CD8-positive, alpha-beta memory T cell (primary cell): ENCODE results near the gene MET. TPM values are rescaled to one million over a fixed set of nuclear protein-coding genes. Genes with fewer than 3 reads are reported as not detected.
"Not testable (repeated sequence)": the region's sequence is repeated elsewhere in the genome, so short reads cannot be mapped to it uniquely, and the experiment has no call there.

ENCODE experiments used
- CTCF ChIA-PET: fragments of 350-600 bp; sonication (Branson Sonifier 250); formaldehyde crosslinking; loops from one replicate; lab custom pipeline; 2021; ENCODE audit warnings: antibody characterized with exemption; lab: Charles Lee
- POLR2A ChIA-PET: fragments of 350-600 bp; sonication (Branson Sonifier 250); formaldehyde crosslinking; loops from one replicate; lab custom pipeline; 2021; ENCODE audit warnings: antibody characterized with exemption; lab: Charles Lee
- DNase-seq, 5 donors: peaks; one replicate each; pipeline versions ENCODE4 v3.0.0 to v3.0.0-alpha.2; 2020 to 2022; ENCODE audit warnings: mixed read lengths in 1 of 5
- H3K27ac ChIP-seq: one replicate; pipeline ENCODE4 v1.7.0; 2013; ENCODE audit warnings: low read depth, mild to moderate bottlenecking, low read length, moderate library complexity
- H3K27me3 ChIP-seq: 2 replicates; pipeline ENCODE4 v1.7.0; 2013; ENCODE audit warnings: low read length, mild to moderate bottlenecking; ENCODE audit not compliant: insufficient read depth, poor library complexity, severe bottlenecking
- H3K36me3 ChIP-seq: 2 replicates; pipeline ENCODE4 v1.7.0; 2013; ENCODE audit warnings: mild to moderate bottlenecking, low read length, moderate library complexity; ENCODE audit not compliant: insufficient read depth
- H3K4me1 ChIP-seq: 2 replicates; pipeline ENCODE4 v1.7.0; 2013; ENCODE audit warnings: mild to moderate bottlenecking, low read length, moderate library complexity; ENCODE audit not compliant: insufficient read depth
- H3K4me3 ChIP-seq: 2 replicates; pipeline ENCODE4 v1.7.0; 2013; ENCODE audit warnings: mild to moderate bottlenecking, low read length
- H3K9me3 ChIP-seq: 2 replicates; pipeline ENCODE4 v1.7.0; 2013; ENCODE audit warnings: mild to moderate bottlenecking, low read length
- H3K27ac Mint-ChIP-seq, 8 donors: one replicate each; pipeline ENCODE4 v1.8.0; 2020 to 2021; ENCODE audit warnings: mixed read lengths in 8 of 8, mild to moderate bottlenecking in 6 of 8, inconsistent platforms in 3 of 8, moderate library complexity in 3 of 8
- H3K27me3 Mint-ChIP-seq, 2 donors: one replicate each; pipeline ENCODE4 v1.8.0; 2020 to 2021; ENCODE audit warnings: mixed read lengths in 2 of 2, mild to moderate bottlenecking in 1 of 2, moderate library complexity in 1 of 2
- H3K36me3 Mint-ChIP-seq, 3 donors: one replicate each; pipeline ENCODE4 v1.8.0; 2020 to 2021; ENCODE audit warnings: mixed read lengths in 3 of 3, inconsistent platforms in 1 of 3, mild to moderate bottlenecking in 1 of 3
- H3K4me1 Mint-ChIP-seq, 3 donors: one replicate each; pipeline ENCODE4 v1.8.0; 2020 to 2021; ENCODE audit warnings: mixed read lengths in 3 of 3, inconsistent platforms in 1 of 3, mild to moderate bottlenecking in 1 of 3
- H3K4me3 Mint-ChIP-seq, 7 donors: one replicate each; pipeline ENCODE4 v1.8.0; 2020 to 2021; ENCODE audit warnings: mixed read lengths in 7 of 7, mild to moderate bottlenecking in 6 of 7, moderate library complexity in 4 of 7, inconsistent platforms in 2 of 7
- H3K9me3 Mint-ChIP-seq, 5 donors: one replicate each; pipeline ENCODE4 v1.8.0; 2020 to 2022; ENCODE audit warnings: mixed read lengths in 5 of 5, mild to moderate bottlenecking in 3 of 5, moderate library complexity in 2 of 5, inconsistent platforms in 1 of 5
- polyA plus RNA-seq: library from polyadenylated mRNA; unstranded; fragments of 300-500 nt; fragmentation: Illumina TruSeq; gene quantifications from one replicate; pipeline ENCODE4 v1.2.3, GENCODE V29; 2021
- total RNA-seq, 2 experiments: library from RNA; stranded (reverse); gene quantifications; one replicate each; pipeline ENCODE4 v1.2.3, GENCODE V29; 2021

MET gene
- total and polyA plus RNA-seq, 3 experiments from 2014 or later = 3.1 to 4.3 TPM; not detected in 1

DNA sequence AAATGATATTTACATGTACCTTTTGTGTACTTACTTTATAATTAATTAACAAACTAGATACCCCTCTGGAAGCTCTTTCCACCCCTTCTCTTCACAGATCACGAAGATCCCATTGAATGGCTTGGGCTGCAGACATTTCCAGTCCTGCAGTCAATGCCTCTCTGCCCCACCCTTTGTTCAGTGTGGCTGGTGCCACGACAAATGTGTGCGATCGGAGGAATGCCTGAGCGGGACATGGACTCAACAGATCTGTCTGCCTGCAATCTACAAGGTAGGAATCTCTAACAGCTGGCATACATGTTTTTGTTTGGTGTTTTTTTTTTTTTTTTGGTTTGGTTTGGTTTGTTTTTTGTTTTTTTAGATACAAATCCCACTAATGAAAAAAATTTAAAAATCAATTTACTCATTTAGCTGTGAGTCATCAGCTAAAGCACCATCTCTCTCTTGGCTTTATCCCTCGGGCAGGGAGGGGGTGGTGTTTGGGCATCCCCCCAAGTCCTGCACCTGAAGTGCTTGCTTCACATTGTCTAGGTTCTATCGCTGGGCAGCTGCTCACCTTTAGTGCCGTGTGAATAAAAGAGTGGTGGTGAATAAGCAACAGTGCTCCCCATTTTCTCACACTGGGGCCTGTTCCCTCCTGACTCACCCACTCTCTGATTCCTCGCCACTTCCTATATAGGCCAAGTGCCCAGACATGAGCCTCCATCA is 68.9 kb downstream of the MET start:
- no peaks in the 10 kb centered on the region for H3K36me3 Mint-ChIP-seq
- H3K4me3 Mint-ChIP-seq = no peak overlapping the region
- H3K9me3 ChIP-seq = no peaks in the 10 kb centered on the region
- H3K27me3 ChIP-seq = no peaks in the 10 kb centered on the region
- ChIA-PET POLR2A (no interaction called here), CTCF (no interaction called here)
- H3K4me1 ChIP-seq = no peaks in the 10 kb centered on the region
- no peak overlapping the region for H3K4me3 ChIP-seq
- peaks cover 0 to 3% (median 0%) of the 10 kb centered on the region in 5 donors for H3K9me3 Mint-ChIP-seq
- H3K27ac Mint-ChIP-seq = peak overlapping the region in 1 of 8 donors; percentile 55
- H3K27me3 Mint-ChIP-seq = peaks cover 4 to 31% of the 10 kb centered on the region in 2 donors
- no peaks in the 10 kb centered on the region for H3K36me3 ChIP-seq
- no peak overlapping the region for H3K27ac ChIP-seq
- H3K4me1 Mint-ChIP-seq = no peaks in the 10 kb centered on the region
- no peak for DNase-seq

DNA sequence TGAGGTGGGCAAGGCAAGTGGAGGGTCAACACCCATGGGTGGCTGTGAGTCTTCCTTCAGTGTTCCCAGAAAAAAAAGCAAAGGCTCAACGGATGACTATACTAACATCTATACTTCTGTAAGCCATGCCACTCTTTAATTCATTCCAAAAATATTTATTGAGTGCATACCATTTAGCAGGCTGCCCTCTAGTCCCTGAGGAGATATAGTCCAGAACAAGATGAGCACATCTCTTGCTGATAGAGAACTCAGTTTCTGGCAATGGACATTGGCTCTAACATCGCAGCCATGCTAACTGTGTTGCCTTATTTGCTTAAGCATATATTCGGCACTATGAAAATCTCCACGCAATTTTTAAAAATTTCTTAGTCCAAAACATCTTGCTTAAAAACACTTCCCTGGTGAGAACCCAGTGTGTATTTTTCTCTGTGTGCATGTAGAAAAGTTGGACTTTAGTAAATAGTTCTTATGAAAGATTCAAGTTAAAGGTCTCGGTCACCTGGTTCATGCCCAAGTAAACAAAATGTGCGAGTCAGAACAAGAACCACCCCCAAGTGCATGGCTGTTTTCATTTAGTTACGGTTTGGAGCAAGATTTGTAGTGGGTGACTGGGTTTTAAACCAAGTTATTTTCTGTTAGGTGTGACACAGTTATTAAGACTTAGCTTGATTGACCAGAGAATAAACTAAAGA is 69.8 kb downstream of the MET start:
- H3K27me3 ChIP-seq = no peaks in the 10 kb centered on the region
- no peak overlapping the region for H3K27ac ChIP-seq
- H3K36me3 ChIP-seq = no peaks in the 10 kb centered on the region
- no peak for DNase-seq
- Mint-ChIP-seq H3K4me3 (no peak overlapping the region), H3K36me3 (no peaks in the 10 kb centered on the region), H3K9me3 (peaks cover 0 to 5% (median 3%) of the 10 kb centered on the region in 5 donors), H3K27me3 (peaks cover 4 to 31% of the 10 kb centered on the region in 2 donors), H3K27ac (no peak overlapping the region), H3K4me1 (no peaks in the 10 kb centered on the region)
- no peaks in the 10 kb centered on the region for H3K9me3 ChIP-seq
- H3K4me3 ChIP-seq = no peak overlapping the region
- ChIA-PET POLR2A (no interaction called here), CTCF (no interaction called here)
- no peaks in the 10 kb centered on the region for H3K4me1 ChIP-seq

DNA sequence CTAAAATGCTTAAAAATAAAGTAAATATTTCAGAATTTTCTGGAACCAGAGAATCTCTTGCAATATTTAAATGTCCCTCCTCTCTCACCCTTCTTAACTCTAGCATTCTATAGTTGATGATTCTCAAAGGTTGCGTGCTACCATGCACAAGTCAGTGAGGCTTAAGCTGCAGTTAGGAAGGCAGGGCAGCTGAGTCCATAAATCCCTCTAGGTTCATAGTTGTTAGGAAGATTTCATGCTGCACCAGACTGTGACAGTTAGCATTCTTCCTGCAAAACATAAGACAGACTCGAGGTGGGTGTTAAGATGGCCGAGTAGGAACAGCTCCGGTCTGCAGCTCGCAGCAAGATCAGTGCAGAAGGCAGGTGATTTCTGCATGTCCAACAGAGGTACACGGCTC is 70.6 kb downstream of the MET start:
- Mint-ChIP-seq H3K4me3 (no peak overlapping the region), H3K9me3 (peaks cover 0 to 8% (median 5%) of the 10 kb centered on the region in 5 donors), H3K27me3 (peaks cover 4 to 35% of the 10 kb centered on the region in 2 donors), H3K27ac (no peak overlapping the region), H3K36me3 (no peaks in the 10 kb centered on the region), H3K4me1 (no peaks in the 10 kb centered on the region)
- CTCF ChIA-PET = no interaction called here
- no peak for DNase-seq
- no peaks in the 10 kb centered on the region for H3K9me3 ChIP-seq
- no peaks in the 10 kb centered on the region for H3K4me1 ChIP-seq
- H3K4me3 ChIP-seq = no peak overlapping the region
- H3K27ac ChIP-seq = no peak overlapping the region
- H3K27me3 ChIP-seq = no peaks in the 10 kb centered on the region
- H3K36me3 ChIP-seq = no peaks in the 10 kb centered on the region
- POLR2A ChIA-PET = no interaction called here

GRCh38 chr7:116743835-116744234 is 71.8 kb downstream of the MET start:
- H3K36me3 Mint-ChIP-seq, H3K4me3 Mint-ChIP-seq, CTCF ChIA-PET, POLR2A ChIA-PET, DNase-seq, H3K4me3 ChIP-seq, H3K36me3 ChIP-seq, H3K27ac ChIP-seq, H3K4me1 ChIP-seq, H3K4me1 Mint-ChIP-seq, H3K9me3 ChIP-seq, H3K27ac Mint-ChIP-seq, H3K27me3 ChIP-seq: not testable (repeated sequence)
- H3K9me3 Mint-ChIP-seq = peaks cover 0 to 10% (median 6%) of the 10 kb centered on the region in 5 donors
- peaks cover 4 to 36% of the 10 kb centered on the region in 2 donors for H3K27me3 Mint-ChIP-seq

DNA sequence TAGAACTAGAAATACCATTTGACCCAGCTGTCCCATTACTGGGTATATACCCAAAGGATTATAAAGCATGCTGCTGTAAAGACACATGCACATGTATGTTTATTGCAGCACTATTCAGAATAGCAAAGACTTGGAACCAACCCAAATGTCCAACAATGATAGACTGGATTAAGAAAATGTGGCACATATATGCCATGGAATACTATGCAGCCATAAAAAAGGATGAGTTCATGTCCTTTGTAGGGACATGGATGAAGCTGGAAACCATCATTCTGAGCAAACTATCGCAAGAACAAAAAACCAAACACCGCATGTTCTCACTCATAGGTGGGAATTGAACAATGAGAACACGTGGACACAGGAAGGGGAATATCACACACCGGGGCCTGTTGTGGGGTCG is 74.4 kb downstream of the MET start:
- H3K9me3 ChIP-seq, DNase-seq, POLR2A ChIA-PET, H3K27me3 ChIP-seq, H3K36me3 Mint-ChIP-seq, H3K4me1 Mint-ChIP-seq, H3K27ac Mint-ChIP-seq, H3K4me3 ChIP-seq, H3K4me3 Mint-ChIP-seq, H3K27ac ChIP-seq, H3K36me3 ChIP-seq, H3K4me1 ChIP-seq, CTCF ChIA-PET: not testable (repeated sequence)
- Mint-ChIP-seq H3K9me3 (peaks cover 0 to 21% (median 12%) of the 10 kb centered on the region in 5 donors), H3K27me3 (peaks cover 4 to 25% of the 10 kb centered on the region in 2 donors)

DNA sequence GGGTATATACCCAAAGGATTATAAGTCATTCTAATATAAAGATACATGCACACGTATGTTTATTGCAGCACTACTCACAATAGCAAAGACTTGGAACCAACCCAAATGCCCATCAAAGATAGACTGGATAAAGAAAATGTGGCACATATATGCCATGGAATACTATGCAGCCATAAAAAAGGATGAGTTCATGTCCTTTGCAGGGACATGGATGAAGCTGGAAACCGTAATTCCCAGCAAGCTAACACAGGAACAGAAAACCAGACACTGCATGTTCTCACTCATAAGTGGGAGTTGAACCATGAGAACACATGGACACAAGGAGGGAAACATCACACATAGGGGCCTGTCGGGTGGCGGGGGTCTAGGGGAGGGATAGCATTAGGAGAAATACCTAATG is 79.1 kb downstream of the MET start:
- H3K4me3 Mint-ChIP-seq, H3K9me3 ChIP-seq, H3K4me1 Mint-ChIP-seq, H3K27me3 Mint-ChIP-seq, H3K36me3 ChIP-seq, CTCF ChIA-PET, H3K27me3 ChIP-seq, DNase-seq, POLR2A ChIA-PET, H3K4me1 ChIP-seq, H3K27ac ChIP-seq, H3K4me3 ChIP-seq, H3K27ac Mint-ChIP-seq, H3K36me3 Mint-ChIP-seq: not testable (repeated sequence)
- H3K9me3 Mint-ChIP-seq = peaks cover 0 to 21% (median 10%) of the 10 kb centered on the region in 5 donors

DNA sequence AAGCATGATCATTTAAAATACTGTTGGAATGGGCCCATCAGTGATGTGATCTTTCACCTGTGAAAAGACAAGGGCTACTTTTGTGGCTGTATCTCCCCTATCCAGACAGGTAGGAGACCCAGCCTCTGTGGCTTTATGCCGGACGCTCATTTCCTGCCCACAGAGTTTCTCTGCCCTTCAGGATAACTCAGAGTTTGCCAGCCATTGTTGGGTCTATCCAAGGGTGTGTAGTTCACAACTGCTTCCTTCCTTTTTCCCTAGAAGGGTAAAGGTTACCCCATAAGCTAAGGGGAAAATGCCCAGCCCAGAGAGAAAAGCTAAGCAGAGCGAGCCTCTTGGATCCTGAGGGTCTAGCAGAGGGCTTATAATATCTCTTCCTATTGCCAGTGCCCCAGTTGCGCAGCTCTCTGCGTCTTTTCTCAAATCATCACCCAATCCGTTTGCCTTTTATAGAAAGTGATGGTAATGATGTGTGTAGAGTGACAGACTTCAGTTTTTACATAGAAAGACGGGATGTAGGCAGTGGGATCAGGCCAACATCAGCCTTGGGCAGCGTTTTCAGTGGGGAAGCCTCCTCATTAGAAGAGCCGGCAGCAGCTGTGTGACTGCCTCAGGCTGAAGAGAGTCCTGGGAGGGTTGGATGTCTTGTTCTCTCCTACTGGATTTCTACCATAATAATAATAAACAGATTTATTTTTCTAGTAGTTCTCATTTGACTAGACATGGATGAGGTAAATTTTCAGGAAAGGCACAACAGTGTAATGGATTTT is 80.5 kb downstream of the MET start:
- no peak overlapping the region for H3K4me3 Mint-ChIP-seq
- peaks cover 2 to 7% of the 10 kb centered on the region in 2 donors for H3K27me3 Mint-ChIP-seq
- POLR2A ChIA-PET = no interaction called here
- no peak overlapping the region for H3K27ac Mint-ChIP-seq
- no peak overlapping the region for H3K27ac ChIP-seq
- H3K4me3 ChIP-seq = no peak overlapping the region
- no peaks in the 10 kb centered on the region for H3K9me3 ChIP-seq
- CTCF ChIA-PET = no interaction called here
- H3K9me3 Mint-ChIP-seq = peaks cover 0 to 15% (median 9%) of the 10 kb centered on the region in 5 donors
- no peaks in the 10 kb centered on the region for H3K4me1 ChIP-seq
- no peak for DNase-seq
- no peaks in the 10 kb centered on the region for H3K36me3 Mint-ChIP-seq
- H3K36me3 ChIP-seq = no peaks in the 10 kb centered on the region
- H3K4me1 Mint-ChIP-seq = no peaks in the 10 kb centered on the region
- no peaks in the 10 kb centered on the region for H3K27me3 ChIP-seq

GRCh38 chr7:116753130-116753529 is 81.1 kb downstream of the MET start:
- H3K4me1 Mint-ChIP-seq = no peaks in the 10 kb centered on the region
- ChIA-PET CTCF (no interaction called here), POLR2A (no interaction called here)

More at GRCh38 chr7:116753130-116753529, 81.1 kb downstream of the MET start:
- H3K9me3 ChIP-seq = no peaks in the 10 kb centered on the region
- no peaks in the 10 kb centered on the region for H3K4me1 ChIP-seq
- DNase-seq = no peak
- no peaks in the 10 kb centered on the region for H3K27me3 ChIP-seq
- Mint-ChIP-seq H3K27me3 (peaks cover 0 to 7% of the 10 kb centered on the region in 2 donors), H3K27ac (peak overlapping the region in 1 of 8 donors; percentile 13), H3K4me3 (no peak overlapping the region), H3K9me3 (peaks cover 0 to 14% (median 9%) of the 10 kb centered on the region in 5 donors), H3K36me3 (no peaks in the 10 kb centered on the region)
- H3K36me3 ChIP-seq = no peaks in the 10 kb centered on the region
- H3K27ac ChIP-seq = no peak overlapping the region
- no peak overlapping the region for H3K4me3 ChIP-seq
